ENCODE measurements around the gene ACP6.
"Not testable (repeated sequence)": the region's sequence is repeated elsewhere in the genome, so short reads cannot be mapped to it uniquely, and the experiment has no call there.

Gene ACP6

DNA sequence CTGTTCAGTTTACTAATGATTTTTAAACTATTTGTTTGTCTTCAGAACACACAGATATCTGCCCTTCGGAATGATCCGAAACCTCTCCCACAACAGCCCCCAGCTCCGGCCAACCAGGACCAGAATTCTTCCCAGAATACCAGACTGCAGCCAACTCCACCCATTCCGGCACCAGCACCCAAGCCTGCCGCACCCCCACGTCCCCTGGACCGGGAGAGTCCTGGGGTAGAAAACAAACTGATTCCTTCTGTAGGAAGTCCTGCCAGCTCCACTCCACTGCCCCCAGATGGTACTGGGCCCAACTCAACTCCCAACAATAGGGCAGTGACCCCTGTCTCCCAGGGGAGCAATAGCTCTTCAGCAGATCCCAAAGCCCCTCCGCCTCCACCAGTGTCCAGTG, 51.6 kb downstream of the ACP6 start:
- no peak for DNase-seq

GRCh38 chr1:147618077-147618569, 52.2 kb downstream of the ACP6 start:
- DNase-seq, result no peak

- not testable (repeated sequence) for DNase-seq
Measured at GRCh38 chr1:147614966-147615365, 55.4 kb downstream of the ACP6 start.

DNA sequence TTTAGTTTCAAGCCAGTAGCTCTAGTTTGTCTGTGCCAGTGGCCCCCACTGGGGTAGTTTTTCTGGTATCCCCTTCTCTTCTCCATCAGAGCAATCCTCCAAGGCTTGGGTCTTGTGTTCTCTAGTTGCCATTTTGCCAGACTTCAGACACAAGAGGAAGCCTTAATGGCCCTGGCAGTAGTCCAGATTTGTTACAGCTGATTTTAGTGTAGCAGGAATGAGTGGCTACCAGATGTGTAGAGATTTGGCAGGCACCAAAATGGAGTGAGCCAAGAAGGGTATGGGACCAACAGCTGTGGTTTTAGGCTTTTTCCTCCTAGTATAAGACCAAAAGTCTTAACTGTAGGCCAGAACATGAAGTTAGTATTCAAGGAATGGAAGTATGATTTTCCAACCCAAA, 56.8 kb downstream of the ACP6 start:
- DNase-seq, result no peak

- DNase-seq, result no peak
Measured at GRCh38 chr1:147612366-147612765, 58.0 kb downstream of the ACP6 start.

- DNase-seq, result no peak
Measured at GRCh38 chr1:147611586-147611985, 58.7 kb downstream of the ACP6 start.

DNA sequence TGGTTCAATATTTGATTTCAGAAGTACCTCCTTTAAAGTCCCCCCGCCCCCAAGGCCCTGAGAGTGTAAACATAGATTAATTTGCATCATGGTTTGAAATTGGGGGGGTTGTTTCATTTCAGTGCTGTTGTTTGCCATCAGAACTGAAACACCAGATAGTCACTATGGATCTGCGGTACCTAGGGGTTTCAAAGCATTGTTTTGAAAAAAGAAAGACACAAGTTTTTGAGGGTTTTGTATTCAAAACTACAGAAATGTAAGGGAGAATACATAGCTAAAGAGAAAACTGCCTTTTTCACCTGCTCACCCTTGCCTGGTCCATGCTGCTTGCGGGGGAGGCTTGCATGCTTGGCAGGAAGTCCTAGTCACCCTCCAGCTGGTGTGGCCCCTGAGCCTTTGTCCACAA, 59.3 kb downstream of the ACP6 start:
- DNase-seq, result no peak

DNA sequence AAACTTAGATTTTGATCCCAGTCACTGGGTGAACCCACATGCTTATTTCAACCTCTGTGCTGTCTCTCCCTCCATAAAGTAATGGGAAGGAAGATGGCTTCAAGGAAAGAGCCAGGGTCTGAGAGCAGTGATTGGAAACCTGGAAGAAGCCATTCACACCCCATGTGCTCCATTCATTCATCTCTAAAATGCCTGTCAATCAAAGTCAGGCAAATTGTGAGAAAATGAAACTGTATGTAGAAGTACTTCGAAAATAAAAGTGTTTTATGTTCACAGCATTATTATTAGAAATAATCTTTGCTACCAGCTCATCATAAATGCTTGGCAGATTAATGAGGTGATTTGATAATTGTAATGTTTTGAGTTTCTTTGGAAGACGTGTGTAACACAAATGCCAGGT, 61.0 kb downstream of the ACP6 start:
- DNase-seq, result no peak

- no peak for DNase-seq
Measured at GRCh38 chr1:147608596-147608995, 61.7 kb downstream of the ACP6 start.

DNA sequence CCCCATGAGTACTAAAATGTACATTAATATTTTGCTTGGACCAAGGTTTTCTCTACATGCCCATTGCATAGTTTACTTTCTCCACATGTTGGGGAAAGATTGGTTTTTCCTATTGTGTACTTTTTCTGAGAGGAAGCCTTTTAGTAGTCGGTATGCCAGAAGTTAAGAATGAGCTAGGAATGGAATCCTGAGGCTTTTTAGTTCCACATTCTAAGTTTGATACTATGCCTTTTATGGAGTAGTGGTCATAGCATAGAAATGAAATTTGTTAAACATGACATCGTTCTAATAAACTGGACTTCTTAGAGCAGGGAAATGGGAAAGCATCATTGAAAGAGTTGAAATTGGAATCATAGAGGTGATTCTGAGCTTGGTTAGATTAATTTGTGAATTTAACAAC, 64.7 kb downstream of the ACP6 start:
- DNase-seq, result no peak

- no peak for DNase-seq
Measured at GRCh38 chr1:147603986-147604385, 66.3 kb downstream of the ACP6 start.

DNA sequence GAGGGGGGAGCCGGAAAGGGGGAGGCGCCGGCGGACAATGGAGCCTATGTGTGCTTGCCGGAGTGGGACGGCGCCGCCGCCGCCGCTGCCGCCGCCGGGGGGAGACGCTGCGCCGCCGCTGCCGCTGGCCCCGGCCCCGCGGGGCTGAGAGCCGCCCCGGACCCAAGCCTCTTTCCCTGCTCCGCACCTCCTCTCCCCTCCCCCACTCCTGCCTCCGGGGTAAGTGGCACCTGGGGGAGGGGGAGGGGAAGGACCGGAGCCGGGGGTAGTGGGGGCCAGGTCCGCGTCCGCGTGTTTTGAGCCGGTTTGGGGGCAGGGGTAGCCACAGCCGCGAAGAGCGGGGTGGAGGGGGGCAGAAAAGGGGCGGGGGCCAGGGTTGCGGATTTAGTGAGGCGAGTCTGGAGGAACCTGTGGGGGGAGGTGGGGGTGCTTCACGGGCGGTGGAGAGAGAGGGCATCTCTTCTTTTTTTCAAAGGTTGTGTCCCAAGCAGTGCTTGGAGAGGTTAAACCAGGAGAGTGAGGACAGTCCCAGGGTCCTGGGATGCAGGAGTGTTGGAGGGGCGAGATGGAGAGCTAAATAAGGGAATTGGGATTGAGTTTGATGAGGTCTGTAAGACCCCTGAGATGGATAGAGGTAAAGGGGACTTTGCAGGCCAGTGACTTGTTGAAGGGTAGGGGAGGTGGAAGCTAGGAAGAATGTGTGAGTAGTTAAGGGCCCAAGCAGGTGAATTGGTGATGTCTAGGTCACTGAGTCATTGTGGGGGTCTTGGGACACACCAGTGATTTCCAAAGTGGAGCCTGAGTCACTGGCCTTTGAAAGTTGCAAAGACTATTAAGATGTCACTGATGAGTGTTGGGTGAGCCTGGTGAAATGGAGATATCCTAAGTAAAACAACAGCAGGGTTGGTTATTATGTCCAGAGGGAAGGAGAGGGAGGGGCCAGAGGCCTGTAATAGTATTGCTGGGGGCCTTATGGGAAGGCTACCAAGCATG, 69.9 kb downstream of the ACP6 start:
- DNase-seq, result no peak

DNA sequence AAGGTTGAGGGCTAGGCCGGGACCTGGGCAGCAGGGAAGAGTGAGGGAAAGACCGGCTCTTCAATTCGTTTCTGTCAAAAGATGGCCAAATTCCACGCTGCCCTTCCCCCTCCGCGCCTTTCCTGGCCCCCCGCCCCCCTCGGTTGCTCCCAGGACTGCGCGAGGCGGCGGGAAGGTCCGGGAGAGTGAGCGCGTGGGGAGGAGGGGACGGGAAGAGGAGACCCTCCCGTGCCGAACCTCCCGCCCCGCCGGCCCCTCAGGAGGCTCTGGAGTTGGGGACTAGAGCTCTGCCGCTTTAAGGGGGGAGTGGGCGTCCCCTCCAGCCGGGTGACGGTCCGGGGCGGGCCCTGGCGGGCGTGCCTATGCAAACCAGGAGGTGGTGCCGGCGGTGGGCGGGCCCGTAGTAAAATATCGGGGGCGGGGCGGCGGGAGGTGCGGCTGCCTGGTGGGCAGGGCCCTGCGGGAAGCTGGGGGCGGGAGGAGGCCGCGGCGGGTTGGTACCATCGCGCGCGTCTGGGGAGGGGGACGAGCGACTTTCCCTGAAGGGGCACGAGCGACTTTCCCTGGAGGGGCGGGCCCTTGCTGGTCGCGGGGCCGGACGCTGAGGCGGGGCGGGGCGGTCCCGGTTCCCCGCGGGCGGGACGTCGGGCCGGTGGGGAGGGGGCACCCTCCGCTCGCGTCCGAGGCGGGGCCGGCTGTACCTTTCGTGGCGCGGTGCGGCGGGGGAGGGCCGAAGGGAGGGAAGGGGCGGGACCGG, 70.8 kb downstream of the ACP6 start:
- DNase-seq, result peak; percentile 82

- DNase-seq, result no peak
Measured at GRCh38 chr1:147598621-147599361, 71.5 kb downstream of the ACP6 start.

DNA sequence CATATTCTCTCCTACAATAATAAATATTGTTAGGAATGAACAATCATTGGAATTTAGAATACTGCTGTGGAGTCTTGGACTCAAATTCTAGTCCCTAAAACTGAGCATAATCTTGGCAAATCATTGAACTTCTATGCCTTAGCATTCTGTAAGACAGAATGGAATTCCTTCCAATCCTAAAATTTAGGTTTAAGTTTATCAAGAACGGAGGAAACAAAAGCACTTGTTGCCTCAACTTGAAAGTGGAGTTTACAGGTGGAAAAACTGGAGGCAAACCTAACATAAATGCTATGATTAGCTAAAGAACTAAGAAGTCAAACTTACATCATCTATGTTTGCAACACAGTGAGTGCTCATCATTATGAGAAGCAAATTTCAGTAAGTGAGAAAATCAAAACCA, 73.3 kb downstream of the ACP6 start:
- no peak for DNase-seq
